Measurements from ENCODE around the gene ICE1.
"Not testable (repeated sequence)": the region's sequence is repeated elsewhere in the genome, so short reads cannot be mapped to it uniquely, and the experiment has no call there.

Gene ICE1

DNA sequence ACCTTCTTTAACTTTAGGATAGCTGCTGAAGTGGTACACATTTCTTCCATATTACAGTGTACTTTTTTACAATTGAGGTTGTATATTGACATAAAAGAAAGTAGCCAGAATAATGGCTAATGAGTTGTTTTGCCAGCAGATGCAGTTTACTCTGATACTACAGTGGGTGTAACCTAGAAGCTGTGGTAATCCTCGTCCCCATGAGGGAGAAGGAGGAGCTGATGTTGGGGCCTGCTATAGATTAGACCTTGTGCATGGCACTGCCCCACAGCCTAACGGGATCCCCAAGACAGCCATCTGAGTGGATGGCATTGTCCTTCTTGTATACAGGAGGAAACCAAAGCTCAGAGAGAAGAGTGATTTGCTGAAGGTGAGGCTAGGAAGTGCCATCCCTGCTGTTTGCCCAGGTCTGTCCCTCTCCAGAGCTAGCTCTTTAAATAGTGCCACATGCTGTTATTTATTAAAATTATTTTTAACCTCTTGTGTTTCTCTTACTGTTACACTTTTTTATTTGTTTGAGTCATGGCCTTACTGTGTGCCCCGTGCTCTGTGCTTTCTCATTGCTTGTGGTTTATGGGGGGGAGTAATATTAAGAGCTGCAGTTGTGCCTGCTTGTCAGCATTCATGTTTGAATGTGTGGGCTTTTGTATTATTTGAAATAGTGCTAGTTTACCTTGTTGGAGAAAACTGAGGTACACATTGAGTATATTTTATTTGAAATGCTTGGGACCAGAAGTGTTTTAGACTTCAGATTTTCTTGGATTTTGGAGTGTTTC, 65.3 kb downstream of the ICE1 start:
- DNase-seq (ENCODE audit: low read depth, low spot score), result no peak

DNA sequence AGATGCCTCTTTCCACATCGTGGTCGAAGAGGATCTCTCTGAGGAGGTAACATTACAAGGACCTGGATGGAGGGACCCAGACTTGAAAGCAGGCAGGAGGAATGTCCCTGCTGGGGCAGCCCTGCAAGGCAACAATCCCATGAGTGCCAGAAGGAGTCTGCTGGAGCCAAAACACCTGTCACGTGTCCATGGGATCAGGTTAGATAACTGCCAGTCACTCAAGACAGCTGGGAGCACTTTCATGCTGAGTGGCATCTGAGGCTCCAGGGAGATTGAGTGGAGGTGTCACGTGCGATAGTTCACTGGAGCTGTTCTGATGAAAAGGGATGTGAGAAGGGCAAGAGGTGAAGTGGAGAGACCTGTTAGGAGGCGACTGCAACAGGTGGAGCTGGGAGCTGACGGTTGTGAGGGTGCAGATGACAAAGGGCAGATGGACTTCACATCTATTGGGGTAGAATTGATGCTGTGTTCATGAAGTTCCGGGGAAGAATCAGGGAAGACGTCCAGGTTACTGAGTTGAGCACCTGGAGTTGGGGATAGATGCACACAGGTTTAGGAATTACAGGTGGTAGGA, 68.4 kb downstream of the ICE1 start:
- DNase-seq (ENCODE audit: low read depth, low spot score), result no peak

DNA sequence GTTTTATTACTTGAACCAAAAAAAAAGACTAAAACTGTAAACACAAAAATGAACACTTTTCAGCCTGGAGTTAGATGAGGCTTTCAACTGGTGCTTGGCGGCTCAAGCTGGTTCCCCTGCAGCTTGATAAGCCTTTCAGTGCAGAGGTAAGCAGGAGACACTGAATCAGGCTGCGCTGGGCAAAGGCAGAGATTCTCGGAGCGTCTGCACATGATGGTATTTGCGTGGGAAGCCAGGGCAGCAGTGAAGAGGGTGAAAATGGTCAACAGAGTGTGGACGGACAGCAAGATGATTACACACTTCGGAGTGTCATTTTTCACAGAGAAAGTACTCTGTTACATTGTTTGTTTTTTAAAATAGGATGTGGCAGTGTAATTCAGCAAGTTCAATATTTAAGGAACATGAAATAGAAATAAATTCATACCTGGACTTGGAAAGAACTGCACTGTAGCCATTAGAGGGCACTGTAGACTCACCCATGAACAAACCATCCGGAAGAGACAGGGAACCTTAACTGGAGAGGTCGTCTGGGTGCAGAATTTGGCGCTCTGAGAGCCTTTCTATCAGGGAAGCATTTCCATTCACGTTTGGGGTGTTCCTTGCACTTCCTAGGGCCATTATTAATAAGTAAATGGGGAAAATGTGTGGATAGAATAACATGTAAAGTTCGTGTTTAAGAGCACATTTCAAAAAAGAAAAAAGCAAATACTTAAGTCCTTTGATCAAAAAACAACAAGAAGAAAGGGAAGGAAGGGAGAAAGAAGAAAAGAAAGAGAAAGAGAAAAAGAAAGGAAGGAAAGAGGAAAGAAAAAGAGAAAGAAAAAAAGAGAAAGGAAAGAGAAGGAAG, 69.8 kb downstream of the ICE1 start:
- DNase-seq (ENCODE audit: low read depth, low spot score), result no peak

DNA sequence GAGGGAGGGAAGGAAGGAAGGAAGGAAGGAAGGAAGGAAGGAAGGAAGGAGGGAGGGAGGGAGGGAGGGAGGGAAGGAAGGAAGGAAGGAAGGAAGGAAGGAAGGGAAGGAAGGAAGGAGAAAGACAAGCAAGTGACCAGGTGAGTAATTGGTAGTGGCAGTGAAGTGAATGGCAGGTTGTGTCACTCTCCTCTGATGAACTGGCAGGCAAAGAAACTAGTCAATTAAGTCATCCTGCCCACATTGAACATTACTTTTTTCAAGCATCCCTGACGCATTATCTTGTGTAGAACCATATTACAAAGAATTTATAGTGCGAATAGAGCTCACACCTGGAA, 70.4 kb downstream of the ICE1 start:
- DNase-seq (ENCODE audit: low read depth, low spot score), result not testable (repeated sequence)

DNA sequence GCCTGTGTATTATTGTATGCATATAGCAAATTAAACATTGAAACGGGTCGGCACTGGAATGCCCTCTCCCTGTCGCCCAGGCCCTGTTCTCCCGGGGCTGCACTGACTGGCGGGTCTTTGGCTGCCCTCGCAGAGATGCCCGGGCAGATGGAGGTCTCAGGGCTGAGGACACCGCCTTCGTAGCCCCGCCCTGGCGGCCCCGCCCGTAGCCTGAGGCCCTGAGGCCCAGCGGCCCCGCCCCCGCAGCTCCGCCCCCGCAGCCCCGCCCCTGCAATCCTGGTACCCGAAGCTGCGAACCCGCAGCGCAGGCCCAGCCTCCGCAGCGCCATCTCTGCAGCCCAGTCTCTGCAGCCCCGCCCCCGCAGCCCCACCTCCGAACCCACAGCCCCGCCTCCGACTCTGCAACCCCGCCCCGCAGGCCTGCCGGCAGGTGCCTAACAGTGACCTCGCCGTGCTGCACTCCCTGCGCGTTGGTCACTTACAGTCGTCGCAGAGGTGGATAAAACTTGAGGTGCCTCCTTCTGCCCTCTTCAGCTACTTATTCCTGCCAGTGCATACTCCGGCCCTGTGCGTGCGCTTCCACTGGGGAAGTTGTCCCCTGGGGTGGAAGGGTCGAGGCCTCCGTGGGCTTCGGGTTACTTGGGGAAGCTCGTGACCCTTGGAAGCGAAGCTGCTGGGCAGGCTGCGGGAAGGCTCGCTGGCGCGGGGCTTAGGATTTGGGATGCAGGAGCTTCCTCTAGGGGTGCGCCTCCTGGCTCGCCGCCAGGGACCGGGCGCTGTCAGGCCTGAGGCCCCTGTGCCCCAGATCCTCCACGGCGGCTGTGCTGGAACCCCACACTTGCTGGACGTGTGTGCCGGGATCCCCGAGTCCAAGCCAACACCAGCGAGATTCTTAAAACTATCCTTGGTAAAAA, 72.3 kb downstream of the ICE1 start:
- DNase-seq (ENCODE audit: low read depth, low spot score), result no peak

DNA sequence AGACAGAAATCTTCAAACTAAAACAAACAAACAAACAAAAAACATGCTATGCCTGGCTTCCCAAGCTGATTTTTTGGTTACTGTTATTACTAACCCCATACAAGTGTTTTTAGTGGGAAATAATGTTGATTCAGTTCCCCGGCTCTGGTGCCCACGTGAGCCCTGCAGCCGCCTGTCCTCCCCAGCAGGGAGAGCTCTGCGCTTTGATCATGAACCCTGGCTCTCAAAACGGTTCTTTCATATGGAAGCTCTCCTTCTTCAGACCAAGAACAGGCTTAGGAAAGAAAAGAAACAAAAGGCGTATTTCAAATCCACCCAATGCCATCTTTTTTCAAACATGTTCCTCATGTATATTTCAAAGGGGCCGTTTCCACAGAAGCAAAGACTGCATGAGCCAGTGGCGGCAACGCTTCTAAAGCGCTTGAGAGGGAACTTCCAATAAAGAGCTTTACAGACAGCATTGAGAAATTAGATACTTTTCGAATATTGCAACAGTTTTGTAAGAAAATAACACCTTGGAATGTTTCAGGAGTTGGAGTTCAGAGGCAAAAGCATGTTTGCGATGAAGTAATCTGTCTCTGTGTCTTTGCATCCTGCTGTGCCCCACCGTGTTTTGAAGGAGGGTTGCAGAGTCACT, 74.8 kb downstream of the ICE1 start:
- DNase-seq (ENCODE audit: low read depth, low spot score), result no peak

DNA sequence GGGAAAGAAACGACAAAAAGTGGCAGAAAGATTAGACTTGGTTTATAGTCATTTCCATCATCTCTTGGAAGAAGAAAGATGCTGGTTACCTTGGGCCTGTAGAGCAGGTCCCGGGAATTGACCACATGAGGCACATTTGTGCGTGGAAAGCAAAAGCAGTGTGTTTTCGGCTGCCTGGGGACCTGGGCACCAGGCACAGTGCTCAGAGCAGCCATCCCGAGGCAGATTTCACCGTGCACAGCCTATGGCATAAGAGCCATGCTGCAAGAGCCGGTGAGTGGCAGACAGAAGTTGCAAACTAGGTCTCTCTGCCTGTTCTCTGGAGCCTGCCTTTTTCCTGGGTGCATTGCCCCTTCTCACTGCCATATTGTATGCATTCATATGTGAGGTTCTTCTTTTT, 77.0 kb downstream of the ICE1 start:
- DNase-seq (ENCODE audit: low read depth, low spot score), result no peak

DNA sequence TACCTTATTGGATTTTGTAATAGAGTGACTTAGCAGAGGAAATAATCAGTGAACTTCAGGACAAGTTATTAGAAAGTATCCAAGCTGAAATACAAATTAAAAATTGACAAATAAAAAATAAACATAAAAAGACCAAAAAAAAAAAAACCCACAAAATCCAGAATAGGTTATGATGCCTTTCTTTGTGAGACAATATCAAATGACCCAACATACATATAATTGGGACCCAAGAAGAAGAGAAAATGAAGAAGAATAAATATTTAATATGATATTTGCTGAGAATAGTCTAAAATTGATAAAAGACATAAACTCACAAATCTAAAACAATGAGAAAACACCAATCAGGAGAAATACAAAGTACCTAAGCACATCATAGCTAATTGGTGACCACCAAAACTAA, 81.8 kb downstream of the ICE1 start:
- DNase-seq (ENCODE audit: low read depth, low spot score), result no peak

DNA sequence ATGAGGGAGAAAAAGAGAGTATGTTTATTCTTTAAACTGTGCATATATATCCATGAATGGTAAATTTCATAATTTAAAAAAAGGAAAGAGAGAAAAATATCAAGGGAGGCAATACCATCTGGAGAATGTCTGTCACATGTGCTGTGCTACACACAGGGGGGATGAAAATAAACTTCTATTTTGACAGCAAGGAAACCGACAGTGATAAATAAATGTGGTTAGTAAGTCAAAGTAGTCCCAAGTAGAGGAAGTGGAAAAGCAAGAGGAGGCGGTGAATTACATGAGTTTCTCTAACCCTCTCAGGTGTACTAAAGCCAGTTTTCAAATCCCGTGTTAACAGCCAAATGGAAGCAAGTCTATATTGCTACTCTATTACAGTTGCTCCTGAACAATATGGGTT, 83.3 kb downstream of the ICE1 start:
- DNase-seq (ENCODE audit: low read depth, low spot score), result no peak

DNA sequence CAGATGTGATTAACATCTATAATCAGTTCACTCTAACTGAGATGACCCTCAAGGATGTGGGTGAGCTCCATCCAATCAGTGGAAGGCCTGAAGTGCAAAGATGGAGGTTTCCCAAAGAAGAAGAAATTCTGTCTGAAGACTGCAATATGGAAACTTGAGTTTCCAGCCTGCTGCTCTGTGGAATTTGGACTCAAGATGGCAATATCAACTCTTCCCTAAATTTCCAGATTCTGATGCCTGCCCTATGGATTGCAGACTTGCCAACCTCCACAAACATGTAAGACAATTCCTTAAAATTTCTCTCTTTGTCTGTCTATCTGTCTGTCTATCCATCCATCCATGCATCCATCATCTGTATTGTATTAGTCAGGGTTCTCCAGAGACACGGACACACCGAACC, 85.9 kb downstream of the ICE1 start:
- no peak for DNase-seq (ENCODE audit: low read depth, low spot score)

DNA sequence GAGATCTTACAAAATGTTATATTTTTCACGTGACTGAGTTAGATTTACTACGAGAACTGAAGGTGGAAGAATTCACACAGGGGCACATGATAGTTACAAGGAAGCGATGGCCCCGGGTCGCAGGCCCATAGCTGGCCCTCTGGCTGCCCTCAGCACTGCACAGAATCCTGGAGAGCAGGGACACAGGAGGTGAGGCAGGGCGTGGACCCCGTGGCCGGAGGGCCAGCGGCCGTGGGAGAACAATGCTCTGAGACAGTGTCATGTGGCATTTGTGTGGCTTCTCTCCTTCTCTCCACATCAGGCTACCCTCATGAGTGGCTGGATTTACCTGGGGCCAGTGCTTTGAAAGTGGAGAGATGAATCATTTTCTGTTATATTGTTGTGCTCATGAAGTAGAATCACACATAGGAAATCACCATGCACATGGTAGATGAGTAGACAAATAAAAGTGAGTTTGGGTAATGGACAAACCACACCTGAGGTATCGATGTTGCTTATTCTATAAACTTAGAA, 89.5 kb downstream of the ICE1 start:
- DNase-seq (ENCODE audit: low read depth, low spot score), result no peak

DNA sequence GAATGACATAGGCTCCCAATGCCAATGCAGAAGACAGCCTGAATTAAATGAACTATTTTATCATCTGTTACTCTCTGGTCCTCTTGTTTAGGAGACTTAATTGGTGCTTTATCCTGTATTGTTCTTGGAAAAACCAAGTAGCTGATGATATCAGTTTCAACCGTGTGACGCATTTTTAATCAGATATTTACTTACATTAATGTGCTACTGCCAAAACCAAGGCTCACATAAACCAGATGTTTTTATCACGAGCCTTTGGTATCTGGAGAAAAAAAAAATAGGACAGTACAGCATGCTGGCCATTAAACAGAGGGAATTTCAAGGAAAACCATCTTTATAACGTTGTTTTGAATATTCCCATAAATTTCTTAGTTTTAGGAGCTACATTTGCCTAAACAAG, 90.1 kb downstream of the ICE1 start:
- DNase-seq (ENCODE audit: low read depth, low spot score), result no peak

DNA sequence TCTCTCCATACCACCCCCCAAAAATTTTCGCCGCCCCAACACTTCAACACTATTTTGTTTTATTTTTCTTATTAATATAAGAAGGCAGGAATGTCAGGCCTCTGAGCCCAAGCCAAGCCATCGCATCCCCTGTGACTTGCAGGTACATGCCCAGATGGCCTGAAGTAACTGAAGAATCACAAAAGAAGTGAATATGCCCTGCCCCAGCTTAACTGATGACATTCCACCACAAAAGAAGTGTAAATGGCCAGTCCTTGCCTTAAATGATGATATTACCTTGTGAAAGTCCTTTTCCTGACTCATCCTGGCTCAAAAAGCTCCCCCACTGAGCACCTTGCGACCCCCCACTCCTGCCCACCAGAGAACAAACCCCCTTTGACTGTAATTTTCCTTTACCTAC, 98.1 kb downstream of the ICE1 start:
- not testable (repeated sequence) for DNase-seq (ENCODE audit: low read depth, low spot score)

DNA sequence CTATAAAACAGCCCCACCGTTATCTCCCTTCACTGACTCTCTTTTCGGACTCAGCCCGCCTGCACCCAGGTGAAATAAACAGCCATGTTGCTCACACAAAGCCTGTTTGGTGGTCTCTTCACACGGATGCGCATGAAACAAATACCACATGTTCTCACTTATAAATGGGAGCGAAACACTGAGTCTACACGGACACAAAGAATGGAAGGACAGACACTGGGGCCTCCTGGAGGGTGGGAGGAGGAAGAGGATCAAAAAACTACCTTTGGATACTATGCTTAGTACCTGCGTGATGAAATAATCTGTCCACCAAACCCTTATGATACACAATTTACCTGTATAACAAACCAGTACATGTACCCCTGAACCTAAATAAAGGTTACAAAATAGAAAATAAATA, 98.6 kb downstream of the ICE1 start:
- no peak for DNase-seq (ENCODE audit: low read depth, low spot score)

DNA sequence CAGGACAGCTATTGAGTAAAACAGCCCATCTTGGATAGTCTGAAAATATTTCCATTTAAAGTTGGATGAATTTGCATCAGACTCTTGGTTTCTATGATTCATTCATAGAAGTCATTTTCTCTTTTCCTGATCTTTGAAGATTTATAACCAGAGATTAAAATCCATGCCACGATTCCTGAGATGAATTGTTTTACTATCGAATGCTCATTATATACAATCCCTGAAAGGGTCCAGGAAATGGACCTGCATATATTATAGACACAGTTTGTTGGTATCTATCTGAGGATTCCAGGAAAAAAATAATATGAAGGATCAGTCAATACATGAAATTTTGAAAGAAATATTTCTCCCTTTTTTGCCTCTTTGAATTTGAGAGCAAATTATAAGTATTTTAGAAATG, 99.0 kb downstream of the ICE1 start:
- DNase-seq (ENCODE audit: low read depth, low spot score), result no peak

DNA sequence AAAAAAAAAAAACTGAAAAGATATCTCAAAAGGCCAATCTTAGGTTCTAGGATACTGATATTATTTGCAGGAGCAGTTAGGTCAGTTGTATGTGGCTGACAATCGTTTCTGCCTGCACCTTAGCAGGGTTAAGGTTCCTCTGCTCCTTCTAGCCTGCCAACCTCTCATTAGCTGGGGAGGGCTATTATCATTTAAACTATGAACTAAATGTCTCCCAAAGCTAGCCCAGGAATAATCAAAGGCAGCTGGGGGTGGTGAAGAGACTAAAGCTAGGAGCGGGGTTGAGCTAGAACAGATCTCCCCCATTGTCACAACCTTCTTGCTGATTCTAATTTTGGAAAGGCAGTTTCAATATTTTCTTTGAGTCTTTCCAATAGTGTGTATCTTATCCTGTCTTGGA, 99.9 kb downstream of the ICE1 start:
- no peak for DNase-seq (ENCODE audit: low read depth, low spot score)

DNA sequence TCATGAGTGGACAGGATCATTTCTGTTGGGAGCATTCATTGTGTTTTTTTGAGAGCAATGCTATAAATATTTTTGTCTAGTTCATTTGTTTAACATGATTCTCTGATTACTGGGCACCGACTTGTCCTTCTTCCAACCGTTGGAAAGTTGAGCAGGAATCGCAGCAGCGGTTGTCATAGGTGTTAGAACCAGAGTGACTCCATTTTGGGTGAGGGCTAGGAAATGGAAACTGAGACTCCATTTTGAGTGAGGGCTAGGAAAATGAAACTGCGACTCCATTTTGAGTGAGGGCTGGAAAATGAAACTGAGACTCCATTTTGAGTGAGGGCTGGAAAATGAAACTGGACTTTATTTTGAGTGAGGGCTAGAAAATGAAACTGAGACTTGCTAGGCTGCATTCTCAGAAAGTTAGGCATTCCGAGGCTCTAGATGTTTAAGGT, 100.6 kb downstream of the ICE1 start:
- DNase-seq (ENCODE audit: low read depth, low spot score), result no peak

DNA sequence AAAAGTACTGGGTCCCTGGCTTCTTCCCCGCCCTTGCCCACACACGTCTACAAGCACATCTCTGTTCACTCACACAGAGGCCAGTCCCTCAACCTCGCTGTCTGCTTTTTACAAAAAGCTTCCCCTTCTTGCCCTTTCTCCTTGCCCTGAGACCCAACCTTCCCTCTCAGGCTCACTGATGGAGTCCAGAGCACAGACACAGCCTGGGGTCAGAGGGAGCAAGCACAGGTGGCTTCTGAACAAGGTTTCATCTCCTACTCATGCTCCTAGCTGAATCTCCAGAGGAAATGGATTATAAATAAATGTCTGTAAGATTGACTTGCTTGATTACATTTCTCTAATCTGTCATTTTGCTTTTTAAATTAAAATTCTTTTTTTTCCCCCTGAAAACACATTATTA, 101.8 kb downstream of the ICE1 start:
- no peak for DNase-seq (ENCODE audit: low read depth, low spot score)

DNA sequence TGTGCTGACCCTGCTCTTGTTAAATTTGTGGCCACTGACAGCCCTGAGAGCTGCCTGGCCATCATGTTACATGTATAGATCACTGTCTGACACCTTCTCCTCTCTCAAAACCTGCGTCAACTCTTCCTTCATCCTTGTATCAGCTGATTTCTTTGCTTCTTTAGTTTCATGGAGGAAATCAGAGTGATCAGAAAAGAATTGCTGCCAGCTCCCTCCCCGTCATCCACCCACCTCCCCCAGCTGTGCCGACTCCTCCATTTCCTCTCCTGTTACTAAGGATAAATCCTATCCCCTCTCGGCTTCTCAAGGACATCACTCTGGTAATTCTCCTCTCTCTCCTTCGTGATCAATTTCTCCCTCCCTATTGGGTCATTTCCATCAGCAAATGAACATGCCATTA, 108.9 kb downstream of the ICE1 start:
- no peak for DNase-seq (ENCODE audit: low read depth, low spot score)

DNA sequence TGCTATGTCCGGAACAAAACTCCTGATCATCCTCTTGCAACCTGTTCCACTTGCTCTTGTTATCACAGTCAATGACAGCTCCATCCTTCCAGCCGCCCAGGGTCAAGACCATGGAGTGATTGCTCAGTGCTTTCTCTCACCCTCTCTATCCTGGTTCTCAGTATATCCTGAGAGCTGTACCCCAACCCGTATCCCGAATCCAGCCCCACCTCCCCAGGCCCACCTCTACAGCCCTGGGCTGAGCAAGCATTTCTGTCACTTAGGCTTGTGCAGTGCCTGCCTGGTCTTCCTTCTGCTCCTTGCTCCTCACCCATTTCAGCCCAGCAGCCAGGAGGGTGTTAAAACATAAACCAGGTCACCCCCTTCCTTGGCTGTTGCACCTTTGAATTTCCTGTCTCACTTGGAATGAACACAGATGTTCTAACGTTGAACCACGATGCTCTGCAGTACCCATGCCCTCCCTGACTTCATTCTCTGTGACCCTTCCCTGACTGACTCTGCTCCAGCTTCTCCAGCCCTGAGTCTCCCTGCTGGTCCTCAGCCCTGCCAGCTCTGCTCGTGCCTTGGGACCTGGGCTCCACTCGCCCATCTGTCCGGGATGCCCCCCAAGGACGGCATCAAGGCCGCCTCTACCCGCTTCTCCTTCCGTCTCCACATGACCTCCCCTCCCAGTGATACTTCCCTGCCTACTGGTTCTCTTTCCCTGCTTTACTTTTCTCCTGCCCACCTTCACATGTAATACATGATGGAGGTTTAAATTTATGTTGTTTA, 110.0 kb downstream of the ICE1 start:
- no peak for DNase-seq (ENCODE audit: low read depth, low spot score)

Data from smooth muscle cell of the brain vasculature (primary cell).